ENCODE measurements around the gene DUSP6.

Gene DUSP6

DNA sequence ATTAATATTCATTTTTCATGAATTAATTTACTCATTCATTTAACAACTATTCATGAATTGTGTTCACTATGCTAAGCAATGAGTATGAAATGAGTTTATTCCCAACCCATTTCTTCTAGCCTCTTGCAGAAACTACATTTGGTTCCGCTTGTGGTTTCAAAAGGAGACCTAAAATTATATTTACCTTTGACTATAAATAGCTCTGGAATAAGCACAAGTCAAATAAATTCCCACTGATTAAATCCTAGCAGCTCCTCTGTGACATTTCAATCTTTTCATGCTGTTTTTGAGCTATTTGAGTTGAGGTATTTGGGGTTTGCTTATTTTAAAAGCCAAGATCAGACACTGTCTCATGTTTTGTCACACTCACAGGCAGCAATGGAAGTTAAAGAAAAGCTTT lies 46.9 kb downstream of the DUSP6 start:
- FAIRE-seq (no peak), DNase-seq (ENCODE audit: insufficient read length, low spot score) (no peak)

DNA sequence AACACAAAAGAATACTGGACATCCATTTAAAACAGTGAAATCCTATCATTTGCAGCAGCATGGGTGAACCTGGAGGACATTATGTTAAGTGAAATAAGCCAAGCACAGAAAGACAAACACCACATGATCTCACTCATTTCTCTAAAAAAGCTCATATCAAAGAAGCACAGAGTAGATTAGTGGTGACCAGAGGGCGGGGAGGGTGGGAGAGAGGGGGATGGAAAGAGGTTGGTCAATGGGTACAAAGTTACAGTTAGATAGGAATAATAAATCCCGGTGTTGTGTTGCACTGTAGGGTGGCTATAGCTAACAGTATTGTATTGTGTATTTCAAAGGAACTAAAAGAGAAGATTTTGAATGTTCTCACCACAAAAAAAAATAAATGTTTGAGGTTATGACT lies 52.4 kb downstream of the DUSP6 start:
- FAIRE-seq = no peak
- DNase-seq (ENCODE audit: insufficient read length, low spot score) = no peak

DNA sequence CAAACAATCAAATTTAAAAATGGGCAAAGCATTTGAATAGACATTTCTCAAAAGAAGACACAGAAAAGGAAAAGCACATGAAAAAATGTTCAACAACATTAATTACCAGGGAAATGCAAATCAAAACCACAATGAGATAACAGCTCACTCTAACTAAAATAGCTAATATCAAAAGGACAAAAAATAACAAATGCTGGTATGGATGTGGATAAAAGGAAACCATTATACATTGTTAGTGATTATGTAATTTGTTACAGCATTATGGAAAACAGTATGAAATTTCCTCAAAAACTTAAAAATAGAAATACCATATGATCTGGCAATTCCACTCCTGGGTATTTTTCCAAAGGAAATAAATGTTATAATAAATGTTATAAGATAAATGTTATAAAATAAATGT lies 52.9 kb downstream of the DUSP6 start:
- no peak for DNase-seq (ENCODE audit: insufficient read length, low spot score)
- FAIRE-seq = no peak

All from HTR-8/SVneo (cell line).